ENCODE data around the gene VSTM2B.

GRCh38 chr19:29499921-29500590 lies 25.7 kb upstream of the VSTM2B start:
- TF ChIP-seq, protein P1, sequence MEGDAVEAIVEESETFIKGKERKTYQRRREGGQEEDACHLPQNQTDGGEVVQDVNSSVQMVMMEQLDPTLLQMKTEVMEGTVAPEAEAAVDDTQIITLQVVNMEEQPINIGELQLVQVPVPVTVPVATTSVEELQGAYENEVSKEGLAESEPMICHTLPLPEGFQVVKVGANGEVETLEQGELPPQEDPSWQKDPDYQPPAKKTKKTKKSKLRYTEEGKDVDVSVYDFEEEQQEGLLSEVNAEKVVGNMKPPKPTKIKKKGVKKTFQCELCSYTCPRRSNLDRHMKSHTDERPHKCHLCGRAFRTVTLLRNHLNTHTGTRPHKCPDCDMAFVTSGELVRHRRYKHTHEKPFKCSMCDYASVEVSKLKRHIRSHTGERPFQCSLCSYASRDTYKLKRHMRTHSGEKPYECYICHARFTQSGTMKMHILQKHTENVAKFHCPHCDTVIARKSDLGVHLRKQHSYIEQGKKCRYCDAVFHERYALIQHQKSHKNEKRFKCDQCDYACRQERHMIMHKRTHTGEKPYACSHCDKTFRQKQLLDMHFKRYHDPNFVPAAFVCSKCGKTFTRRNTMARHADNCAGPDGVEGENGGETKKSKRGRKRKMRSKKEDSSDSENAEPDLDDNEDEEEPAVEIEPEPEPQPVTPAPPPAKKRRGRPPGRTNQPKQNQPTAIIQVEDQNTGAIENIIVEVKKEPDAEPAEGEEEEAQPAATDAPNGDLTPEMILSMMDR (IDR thresholded peaks at IDR 0.05), result no peak
- no peak for TF ChIP-seq POLR2A (IDR thresholded peaks at IDR 0.05)

Measured in heart left ventricle (tissue), 13 donors.